BLaER1 treated with 17β-estradiol and CSF1 and Interleukin-3, amounts not matched to agents 10 nM and 100 nM (cell line): Measurements from ENCODE around the gene KCNK18.
A peak's percentile ranks its signal among the peaks of the same experiment; 100 is the strongest.

Experiments used
- H3K27ac ChIP-seq, 11 experiments: shearing (Covaris generic); formaldehyde crosslinking; 2 replicates each; pipeline ENCODE4 v1.8.1; 2022
- H3K27me3 ChIP-seq, 11 experiments: shearing (Covaris generic); formaldehyde crosslinking; 2 replicates each; pipeline ENCODE4 v1.8.1; 2022
- H3K36me3 ChIP-seq, 11 experiments: shearing (Covaris generic); formaldehyde crosslinking; 2 replicates each; pipeline ENCODE4 v1.8.1; 2022
- H3K4me1 ChIP-seq, 10 experiments: shearing (Covaris generic); formaldehyde crosslinking; 2 replicates each; pipeline ENCODE4 v1.8.1; 2022
- H3K4me2 ChIP-seq, 11 experiments: shearing (Covaris generic); formaldehyde crosslinking; 2 replicates each; pipeline ENCODE4 v1.8.1; 2022
- H3K4me3 ChIP-seq, 10 experiments: shearing (Covaris generic); formaldehyde crosslinking; 2 replicates each; pipeline ENCODE4 v1.8.1; 2022
- H3K9ac ChIP-seq, 11 experiments: shearing (Covaris generic); formaldehyde crosslinking; 2 replicates each; pipeline ENCODE4 v1.8.1; 2022
- H3K9me3 ChIP-seq, 11 experiments: shearing (Covaris generic); formaldehyde crosslinking; replicated peaks in 1 of 11; 2 replicates each; pipeline ENCODE4 v1.8.1; 2022
- H4K20me1 ChIP-seq, 11 experiments: shearing (Covaris generic); formaldehyde crosslinking; 2 replicates each; pipeline ENCODE4 v1.8.1; 2022
- Cebpa-rat ChIP-seq, 11 experiments: shearing (Covaris generic); IDR thresholded peaks; 2 replicates each; pipeline ENCODE4 v1.8.1; 2022

Gene KCNK18

GRCh38 chr10:117197189-117197588 lies at the start of gene KCNK18:
Gene KCNK18 (plus strand): TSS chr10:117197489. CDS start chr10:117197489, 0 bp downstream.
- no peak within 1 kb of the TSS for H3K4me3 ChIP-seq
- H3K27me3 ChIP-seq, result no peaks in the 10 kb centered on the region
- H3K9me3 ChIP-seq, result peaks cover 0 to 9% (median 0%) of the 10 kb centered on the region in 11 experiments; a peak in 3 of 22 replicates
- H3K4me2 ChIP-seq, result no peak within 1 kb of the TSS
- TF ChIP-seq Cebpa-rat (IDR thresholded peaks at IDR 0.05), result no peak
- H3K36me3 ChIP-seq, result no peaks in the 10 kb centered on the region
- H3K27ac ChIP-seq, result no peak within 1 kb of the TSS
- H3K4me1 ChIP-seq, result no peaks in the 10 kb centered on the region
- no peaks in the 10 kb centered on the region for H4K20me1 ChIP-seq
- no peak within 1 kb of the TSS for H3K9ac ChIP-seq

GRCh38 chr10:117148284-117148683 lies 49.0 kb upstream of the KCNK18 start:
- no peaks in the 10 kb centered on the region for H3K36me3 ChIP-seq
- H3K27me3 ChIP-seq, result no peaks in the 10 kb centered on the region
- H4K20me1 ChIP-seq, result no peaks in the 10 kb centered on the region
- H3K9ac ChIP-seq, result no peak overlapping the region
- peaks cover 5 to 18% (median 12%) of the 10 kb centered on the region in 11 experiments; a peak in 19 of 22 replicates for H3K9me3 ChIP-seq
- H3K4me3 ChIP-seq, result no peak overlapping the region
- H3K27ac ChIP-seq, result no peak overlapping the region
- peaks cover 0 to 11% (median 0%) of the 10 kb centered on the region in 10 experiments; a peak in 5 of 20 replicates for H3K4me1 ChIP-seq
- no peak overlapping the region for H3K4me2 ChIP-seq
- TF ChIP-seq Cebpa-rat (IDR thresholded peaks at IDR 0.05), result no peak

GRCh38 chr10:117152668-117153067 lies 44.6 kb upstream of the KCNK18 start:
- Histone ChIP-seq H3K9ac (no peak overlapping the region), H3K4me1 (peaks cover 0 to 11% (median 0%) of the 10 kb centered on the region in 10 experiments; a peak in 5 of 20 replicates), H3K36me3 (no peaks in the 10 kb centered on the region), H3K27ac (no peak overlapping the region), H3K9me3 (peaks cover 0 to 8% (median 3%) of the 10 kb centered on the region in 11 experiments; a peak in 4 of 22 replicates), H3K4me2 (peak overlapping the region in 3 of 11 experiments; percentile 0 to 44 (median 13); a peak in 2 of 22 replicates), H3K4me3 (no peak overlapping the region), H4K20me1 (no peaks in the 10 kb centered on the region), H3K27me3 (peaks cover 3 to 10% (median 8%) of the 10 kb centered on the region in 11 experiments; a peak in 19 of 22 replicates)
- no peak for TF ChIP-seq Cebpa-rat (IDR thresholded peaks at IDR 0.05)

GRCh38 chr10:117158297-117158696 lies 39.0 kb upstream of the KCNK18 start:
- peaks cover 59 to 67% (median 65%) of the 10 kb centered on the region in 11 experiments for H3K27me3 ChIP-seq
- no peak overlapping the region for H3K4me2 ChIP-seq
- H3K27ac ChIP-seq, result no peak overlapping the region
- peaks cover 0 to 4% (median 0%) of the 10 kb centered on the region in 11 experiments; a peak in 3 of 22 replicates for H4K20me1 ChIP-seq
- no peaks in the 10 kb centered on the region for H3K36me3 ChIP-seq
- peaks cover 3 to 11% (median 4%) of the 10 kb centered on the region in 11 experiments; a peak in 12 of 22 replicates for H3K9me3 ChIP-seq
- TF ChIP-seq Cebpa-rat (IDR thresholded peaks at IDR 0.05), result no peak
- H3K4me1 ChIP-seq, result no peaks in the 10 kb centered on the region
- H3K4me3 ChIP-seq, result no peak overlapping the region
- H3K9ac ChIP-seq, result no peak overlapping the region

GRCh38 chr10:117159390-117159789 lies 37.9 kb upstream of the KCNK18 start:
- Histone ChIP-seq H3K27me3 (peaks cover 70 to 78% (median 76%) of the 10 kb centered on the region in 11 experiments), H3K36me3 (no peaks in the 10 kb centered on the region), H3K4me3 (no peak overlapping the region), H4K20me1 (peaks cover 0 to 10% (median 0%) of the 10 kb centered on the region in 11 experiments; a peak in 3 of 22 replicates), H3K4me1 (no peaks in the 10 kb centered on the region), H3K9me3 (peaks cover 4 to 15% (median 9%) of the 10 kb centered on the region in 11 experiments; a peak in 12 of 22 replicates), H3K4me2 (no peak overlapping the region), H3K9ac (no peak overlapping the region), H3K27ac (no peak overlapping the region)
- TF ChIP-seq Cebpa-rat (IDR thresholded peaks at IDR 0.05), result no peak

GRCh38 chr10:117160567-117160966 lies 36.7 kb upstream of the KCNK18 start:
- no peak for TF ChIP-seq Cebpa-rat (IDR thresholded peaks at IDR 0.05)
- Histone ChIP-seq H3K27me3 (peaks cover 82 to 89% (median 87%) of the 10 kb centered on the region in 11 experiments), H3K9me3 (peaks cover 4 to 15% (median 9%) of the 10 kb centered on the region in 11 experiments; a peak in 12 of 22 replicates), H3K27ac (no peak overlapping the region), H4K20me1 (peaks cover 0 to 19% (median 7%) of the 10 kb centered on the region in 11 experiments; a peak in 7 of 22 replicates), H3K4me1 (peaks cover 0 to 10% (median 7%) of the 10 kb centered on the region in 10 experiments; a peak in 16 of 20 replicates), H3K4me2 (no peak overlapping the region), H3K4me3 (no peak overlapping the region), H3K36me3 (no peaks in the 10 kb centered on the region), H3K9ac (no peak overlapping the region)

- H3K27ac ChIP-seq, result no peak overlapping the region
- TF ChIP-seq Cebpa-rat (IDR thresholded peaks at IDR 0.05), result no peak
- H3K36me3 ChIP-seq, result no peaks in the 10 kb centered on the region
- peaks cover 0 to 26% (median 11%) of the 10 kb centered on the region in 11 experiments; a peak in 12 of 22 replicates for H4K20me1 ChIP-seq
- no peak overlapping the region for H3K4me2 ChIP-seq
- H3K27me3 ChIP-seq, result peaks cover 91 to 99% (median 97%) of the 10 kb centered on the region in 11 experiments
- no peak overlapping the region for H3K9ac ChIP-seq
- H3K9me3 ChIP-seq, result peaks cover 4 to 15% (median 9%) of the 10 kb centered on the region in 11 experiments; a peak in 12 of 22 replicates
- H3K4me1 ChIP-seq, result peaks cover 0 to 18% (median 16%) of the 10 kb centered on the region in 10 experiments; a peak in 16 of 20 replicates
- no peak overlapping the region for H3K4me3 ChIP-seq
Measured at GRCh38 chr10:117161386-117162033, 35.8 kb upstream of the KCNK18 start.

- peaks cover 100% of the 10 kb centered on the region in 11 experiments for H3K27me3 ChIP-seq
- H3K36me3 ChIP-seq, result no peaks in the 10 kb centered on the region
- peaks cover 4 to 15% (median 9%) of the 10 kb centered on the region in 11 experiments; a peak in 12 of 22 replicates for H3K9me3 ChIP-seq
- peaks cover 0 to 18% (median 16%) of the 10 kb centered on the region in 10 experiments; a peak in 16 of 20 replicates for H3K4me1 ChIP-seq
- H3K4me2 ChIP-seq, result no peak overlapping the region
- H4K20me1 ChIP-seq, result peaks cover 0 to 32% (median 15%) of the 10 kb centered on the region in 11 experiments; a peak in 12 of 22 replicates
- TF ChIP-seq Cebpa-rat (IDR thresholded peaks at IDR 0.05), result no peak
- no peak overlapping the region for H3K9ac ChIP-seq
- no peak overlapping the region for H3K27ac ChIP-seq
- H3K4me3 ChIP-seq, result no peak overlapping the region
Measured at GRCh38 chr10:117162093-117163060, 34.9 kb upstream of the KCNK18 start.
